ENCODE measurements around the gene TSSK2.

TSSK2 gene

GRCh38 chr22:19110064-19110458, 21.0 kb upstream of the TSSK2 start:
- TF ChIP-seq CTCF (IDR thresholded peaks at IDR 0.05; ENCODE audit: low read depth, low read length): no peak
- no peak overlapping the region for H3K4me3 ChIP-seq (ENCODE audit: low read depth, low read length)
- H3K36me3 ChIP-seq: peaks cover 6% of the 10 kb centered on the region; the same call in 1 of the 2 replicates
- H3K9me3 ChIP-seq: no peaks in the 10 kb centered on the region
- H3K27me3 ChIP-seq: no peaks in the 10 kb centered on the region
- H3K4me1 ChIP-seq: no peaks in the 10 kb centered on the region
- DNase-seq: no peak

GRCh38 chr22:19110646-19111045, 20.5 kb upstream of the TSSK2 start:
- Histone ChIP-seq H3K4me1 (no peaks in the 10 kb centered on the region), H3K27me3 (no peaks in the 10 kb centered on the region), H3K4me3 (ENCODE audit: low read depth, low read length) (no peak overlapping the region), H3K9me3 (no peaks in the 10 kb centered on the region), H3K36me3 (peaks cover 6% of the 10 kb centered on the region; the same call in 1 of the 2 replicates)
- DNase-seq: no peak
- TF ChIP-seq CTCF (IDR thresholded peaks at IDR 0.05; ENCODE audit: low read depth, low read length): no peak

- Histone ChIP-seq H3K36me3 (peaks cover 6% of the 10 kb centered on the region; the same call in 1 of the 2 replicates), H3K9me3 (no peaks in the 10 kb centered on the region), H3K4me3 (ENCODE audit: low read depth, low read length) (no peak overlapping the region), H3K27me3 (no peaks in the 10 kb centered on the region), H3K4me1 (no peaks in the 10 kb centered on the region)
- no peak for TF ChIP-seq CTCF (IDR thresholded peaks at IDR 0.05; ENCODE audit: low read depth, low read length)
- no peak for DNase-seq
These were observed 20.0 kb upstream of the TSSK2 start for GRCh38 chr22:19111140-19111539.

GRCh38 chr22:19111584-19111983, 19.5 kb upstream of the TSSK2 start:
- peaks cover 6% of the 10 kb centered on the region; the same call in 1 of the 2 replicates for H3K36me3 ChIP-seq
- DNase-seq: no peak
- H3K4me3 ChIP-seq (ENCODE audit: low read depth, low read length): no peak overlapping the region
- H3K4me1 ChIP-seq: no peaks in the 10 kb centered on the region
- H3K27me3 ChIP-seq: no peaks in the 10 kb centered on the region
- H3K9me3 ChIP-seq: no peaks in the 10 kb centered on the region
- no peak for TF ChIP-seq CTCF (IDR thresholded peaks at IDR 0.05; ENCODE audit: low read depth, low read length)

GRCh38 chr22:19113429-19113828, 17.7 kb upstream of the TSSK2 start:
- H3K36me3 ChIP-seq: peaks cover 4% of the 10 kb centered on the region; the same call in 1 of the 2 replicates
- no peaks in the 10 kb centered on the region for H3K9me3 ChIP-seq
- H3K4me3 ChIP-seq (ENCODE audit: low read depth, low read length): no peak overlapping the region
- no peaks in the 10 kb centered on the region for H3K27me3 ChIP-seq
- TF ChIP-seq CTCF (IDR thresholded peaks at IDR 0.05; ENCODE audit: low read depth, low read length): no peak
- H3K4me1 ChIP-seq: no peaks in the 10 kb centered on the region
- DNase-seq: no peak

GRCh38 chr22:19114984-19115552, 16.0 kb upstream of the TSSK2 start:
- no peak for TF ChIP-seq CTCF (IDR thresholded peaks at IDR 0.05; ENCODE audit: low read depth, low read length)
- H3K4me1 ChIP-seq: no peaks in the 10 kb centered on the region
- H3K4me3 ChIP-seq (ENCODE audit: low read depth, low read length): no peak overlapping the region
- H3K9me3 ChIP-seq: no peaks in the 10 kb centered on the region
- no peak for DNase-seq
- H3K36me3 ChIP-seq: peaks cover 4% of the 10 kb centered on the region; the same call in 1 of the 2 replicates
- H3K27me3 ChIP-seq: no peaks in the 10 kb centered on the region

All from BE2C (cell line).